GM19397 (cell line): ENCODE results near the gene CFAP299.

Experiments
- ATAC-seq: cut with Tn5 transposase; IDR thresholded peaks from one replicate; pipeline ENCODE4 v1.9.1; 2021; ENCODE audit warnings: mild to moderate bottlenecking, moderate library complexity; ENCODE audit not compliant: unreplicated experiment

Gene CFAP299

DNA sequence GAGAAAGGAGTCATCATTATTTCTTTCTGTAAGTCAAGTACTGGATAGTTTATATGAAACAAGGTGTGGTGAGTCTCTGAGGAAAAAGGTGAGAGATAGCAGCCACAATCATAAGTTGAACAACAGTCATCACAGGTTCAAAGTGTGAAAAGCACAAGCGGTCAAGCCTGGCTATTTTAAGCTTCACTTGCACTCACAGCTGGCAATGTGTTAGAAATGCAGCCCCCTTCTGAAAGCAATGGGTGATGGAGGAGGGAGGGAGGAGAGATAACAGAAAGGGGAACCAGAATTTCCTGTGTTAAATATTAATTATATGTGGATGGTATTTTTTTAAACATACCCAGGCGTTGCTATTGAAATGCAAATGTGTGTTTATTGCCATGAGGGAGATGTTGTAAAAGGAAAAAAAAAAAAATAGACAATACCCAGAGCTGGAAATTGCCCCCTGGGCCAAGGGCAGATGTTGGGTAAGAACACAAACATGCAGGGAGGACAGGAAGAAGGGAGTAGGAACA lies 668.1 kb downstream of the CFAP299 start:
- peak; percentile 99 for ATAC-seq

GRCh38 chr4:81007417-81007816 lies 671.9 kb downstream of the CFAP299 start:
- ATAC-seq, result no peak
